Measurements from ENCODE around the gene GRIN2A.

GRIN2A gene

DNA sequence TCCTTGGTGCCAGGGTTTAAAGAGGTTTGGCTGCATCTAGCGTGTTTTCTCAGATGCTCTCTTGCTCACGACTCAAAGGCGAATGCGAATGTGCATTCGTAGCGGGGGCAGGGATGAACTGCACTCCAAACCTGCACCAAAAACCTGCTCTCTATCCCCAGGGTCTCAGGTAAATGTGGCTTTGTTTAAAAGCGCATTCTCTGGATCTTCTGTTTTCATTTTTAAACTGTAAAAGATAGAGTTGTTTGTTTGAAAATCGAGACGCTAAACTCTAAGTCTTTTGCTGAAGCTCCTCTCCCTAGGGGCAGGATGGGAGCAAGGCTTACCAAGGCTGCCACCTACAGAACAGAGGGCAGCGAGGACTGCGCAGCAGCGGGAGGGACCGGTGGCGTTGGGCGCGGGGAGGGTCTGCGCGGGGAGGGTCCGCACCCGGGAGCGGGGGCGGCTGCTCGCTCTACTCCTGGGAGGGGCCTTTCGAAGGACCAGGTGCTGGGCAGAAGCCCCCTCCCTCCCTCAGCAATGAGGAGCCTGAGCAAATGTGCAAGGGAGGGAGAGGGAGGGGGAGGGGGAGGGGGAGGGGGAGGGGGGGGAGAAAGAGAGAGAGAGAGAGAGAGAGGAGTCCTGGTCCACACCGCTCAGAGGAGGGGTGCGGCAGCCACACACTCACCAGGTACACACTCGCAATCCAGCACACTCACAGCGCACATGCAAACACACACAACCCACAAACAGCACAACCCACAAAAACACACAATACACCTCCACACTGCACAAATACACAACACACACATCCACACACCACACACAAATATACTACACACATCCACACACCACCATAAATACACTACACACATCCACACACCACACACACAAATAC, 142.8 kb downstream of the GRIN2A start:
- peak; percentile 4 to 43 for DNase-seq

DNA sequence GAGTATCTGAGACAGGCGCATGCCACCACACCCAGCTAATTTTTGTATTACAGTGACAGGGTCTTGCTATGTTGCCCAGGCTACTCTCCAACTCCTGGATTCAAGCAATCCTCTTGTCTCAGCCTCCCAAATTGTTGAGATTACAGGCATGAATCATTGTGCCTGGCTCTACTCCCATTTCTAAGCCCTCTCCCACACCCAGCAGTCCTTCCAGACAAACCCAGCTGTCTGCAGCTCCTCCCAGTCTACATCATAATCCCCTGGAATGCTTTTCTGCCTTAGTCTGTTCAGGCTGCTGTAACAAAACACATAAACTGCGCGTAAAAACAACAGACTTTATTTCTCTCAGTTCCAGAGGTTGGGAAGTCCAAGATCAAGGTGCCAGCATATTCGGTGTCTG, 144.5 kb downstream of the GRIN2A start:
- no peak for TF ChIP-seq POLR2A (IDR thresholded peaks at IDR 0.05; ENCODE audit: low read length)
- TF ChIP-seq GATA1 (IDR thresholded peaks at IDR 0.05; ENCODE audit: low read depth, low read length), result no peak
- DNase-seq, result no peak

More for the DNA sequence above, 142.8 kb downstream of the GRIN2A start:
- TF ChIP-seq GATA1 (IDR thresholded peaks at IDR 0.05; ENCODE audit: low read depth, low read length) (no peak), POLR2A (IDR thresholded peaks at IDR 0.05; ENCODE audit: low read length) (no peak)

DNA sequence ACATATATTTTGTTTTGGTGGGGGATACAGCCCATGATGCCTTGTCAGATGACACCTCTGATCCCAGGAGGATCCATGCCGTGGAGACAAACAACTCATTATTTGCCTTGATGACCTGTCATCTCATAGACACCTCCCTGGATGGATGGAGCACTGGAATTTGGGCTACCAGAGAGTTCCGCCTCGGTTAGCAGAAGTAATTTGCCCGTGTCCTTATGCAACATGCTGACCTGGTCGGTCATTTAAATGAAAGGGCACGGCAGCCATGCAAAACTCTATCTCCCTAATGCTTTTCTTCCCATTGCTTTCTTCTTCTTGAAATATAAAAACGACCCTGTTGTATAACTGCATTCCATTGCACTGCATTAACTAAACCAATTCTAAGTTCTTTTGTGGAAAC, 145.3 kb downstream of the GRIN2A start:
- TF ChIP-seq POLR2A (IDR thresholded peaks at IDR 0.05; ENCODE audit: low read length) (no peak), GATA1 (IDR thresholded peaks at IDR 0.05; ENCODE audit: low read depth, low read length) (no peak)
- no peak for DNase-seq

DNA sequence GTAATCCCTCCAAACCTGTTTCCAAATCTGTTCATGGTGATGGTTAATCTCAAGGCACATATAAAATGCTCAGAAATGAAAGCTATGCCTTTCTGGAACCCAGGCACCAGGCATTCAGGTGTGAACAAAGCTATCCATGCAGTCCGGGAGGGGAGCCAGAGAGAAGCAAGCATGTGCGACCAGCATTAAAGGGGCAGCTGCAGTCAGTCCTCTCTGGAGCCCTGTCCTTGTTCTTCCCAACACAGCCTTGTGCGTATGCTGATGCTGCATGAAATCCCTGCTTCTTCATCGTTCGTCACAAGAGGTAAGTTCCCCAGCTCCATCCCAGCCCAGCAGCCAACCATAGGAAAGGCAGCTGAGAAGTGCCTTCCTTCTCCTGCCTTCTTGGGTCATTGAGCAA, 148.7 kb downstream of the GRIN2A start:
- TF ChIP-seq GATA1 (IDR thresholded peaks at IDR 0.05; ENCODE audit: low read depth, low read length), result no peak
- no peak for DNase-seq

DNA sequence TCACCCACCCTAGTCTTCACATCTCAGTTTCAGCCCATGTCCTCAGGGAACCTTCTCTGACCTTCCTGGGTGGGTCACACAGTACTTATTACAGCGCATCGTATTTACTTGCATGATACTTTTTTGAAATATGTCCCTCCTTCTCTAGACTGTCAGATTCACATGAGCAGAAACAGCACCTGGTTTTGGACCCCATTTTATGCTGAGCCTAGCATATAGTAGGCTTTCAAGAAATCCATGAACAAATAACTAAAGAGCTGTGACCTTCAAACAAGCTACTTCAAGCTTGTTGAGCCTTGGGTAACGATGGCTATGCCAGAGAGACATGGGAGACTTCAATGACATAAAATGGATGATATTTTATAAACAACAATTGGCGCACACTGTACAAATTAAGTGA, 150.3 kb downstream of the GRIN2A start:
- TF ChIP-seq POLR2A (IDR thresholded peaks at IDR 0.05; ENCODE audit: low read length) (no peak), GATA1 (IDR thresholded peaks at IDR 0.05; ENCODE audit: low read depth, low read length) (no peak)

GRCh38 chr16:10031473-10031872, 150.8 kb downstream of the GRIN2A start:
- no peak for DNase-seq
- TF ChIP-seq GATA1 (IDR thresholded peaks at IDR 0.05; ENCODE audit: low read depth, low read length) (no peak), POLR2A (IDR thresholded peaks at IDR 0.05; ENCODE audit: low read length) (no peak)

More for the DNA sequence above, 150.3 kb downstream of the GRIN2A start:
- no peak for DNase-seq

GRCh38 chr16:10028644-10029043, 153.6 kb downstream of the GRIN2A start:
- DNase-seq, result no peak
- no peak for TF ChIP-seq POLR2A (IDR thresholded peaks at IDR 0.05; ENCODE audit: low read length)
- no peak for TF ChIP-seq GATA1 (IDR thresholded peaks at IDR 0.05; ENCODE audit: low read depth, low read length)

DNA sequence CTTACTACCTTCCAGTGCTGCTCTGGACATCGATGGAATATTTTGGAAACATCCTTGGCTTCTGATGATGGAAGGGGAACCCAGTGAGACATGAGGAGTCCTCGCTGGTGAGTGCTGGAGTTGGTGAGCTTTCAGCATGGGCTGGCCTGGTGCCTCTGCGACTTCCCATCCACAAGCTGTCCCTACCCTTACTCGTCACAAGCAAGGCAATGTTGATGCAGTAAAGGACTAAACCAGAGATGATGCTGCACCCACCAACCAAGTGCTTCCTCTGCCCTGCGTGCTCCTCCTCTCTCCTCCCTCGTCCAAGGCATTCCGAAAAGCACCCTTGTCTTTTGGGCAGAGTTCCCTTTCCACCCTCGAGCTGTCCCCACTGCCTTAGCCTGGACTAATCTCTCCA, 154.7 kb downstream of the GRIN2A start:
- DNase-seq, result no peak
- TF ChIP-seq POLR2A (IDR thresholded peaks at IDR 0.05; ENCODE audit: low read length) (no peak), GATA1 (IDR thresholded peaks at IDR 0.05; ENCODE audit: low read depth, low read length) (no peak)

DNA sequence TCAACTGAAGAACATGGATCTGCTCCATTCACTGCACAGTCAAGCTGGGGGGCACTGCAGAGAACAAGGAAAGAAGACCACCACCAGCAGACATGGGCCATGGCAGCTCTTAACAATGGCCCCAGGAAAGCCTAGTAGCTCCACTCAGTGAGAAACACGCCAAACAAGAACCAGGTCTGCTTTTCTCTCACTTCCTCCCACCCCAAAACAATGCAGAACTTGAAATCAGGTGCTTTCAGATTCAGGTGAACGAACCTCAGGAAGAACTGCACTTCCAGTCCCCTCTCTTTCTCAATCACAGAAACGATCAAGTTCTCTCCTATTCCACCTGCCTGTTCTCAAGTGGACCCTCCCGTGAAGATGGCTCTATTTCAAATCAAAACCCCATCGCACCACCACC, 155.6 kb downstream of the GRIN2A start:
- TF ChIP-seq GATA1 (IDR thresholded peaks at IDR 0.05; ENCODE audit: low read depth, low read length) (no peak), POLR2A (IDR thresholded peaks at IDR 0.05; ENCODE audit: low read length) (no peak)
- no peak for DNase-seq

- DNase-seq, result no peak
- TF ChIP-seq GATA1 (IDR thresholded peaks at IDR 0.05; ENCODE audit: low read depth, low read length) (no peak), POLR2A (IDR thresholded peaks at IDR 0.05; ENCODE audit: low read length) (no peak)
These were observed 160.1 kb downstream of the GRIN2A start for GRCh38 chr16:10022098-10022497.

GRCh38 chr16:10020866-10021265, 161.4 kb downstream of the GRIN2A start:
- DNase-seq, result no peak
- TF ChIP-seq GATA1 (IDR thresholded peaks at IDR 0.05; ENCODE audit: low read depth, low read length), result no peak
- no peak for TF ChIP-seq POLR2A (IDR thresholded peaks at IDR 0.05; ENCODE audit: low read length)

- DNase-seq, result no peak
- no peak for TF ChIP-seq GATA1 (IDR thresholded peaks at IDR 0.05; ENCODE audit: low read depth, low read length)
- no peak for TF ChIP-seq POLR2A (IDR thresholded peaks at IDR 0.05; ENCODE audit: low read length)
These were observed 165.5 kb downstream of the GRIN2A start for GRCh38 chr16:10016752-10017151.

- TF ChIP-seq POLR2A (IDR thresholded peaks at IDR 0.05; ENCODE audit: low read length) (no peak), GATA1 (IDR thresholded peaks at IDR 0.05; ENCODE audit: low read depth, low read length) (no peak)
- DNase-seq, result no peak
These were observed 166.8 kb downstream of the GRIN2A start for GRCh38 chr16:10015397-10015796.

GRCh38 chr16:10013774-10014173, 168.5 kb downstream of the GRIN2A start:
- TF ChIP-seq GATA1 (IDR thresholded peaks at IDR 0.05; ENCODE audit: low read depth, low read length) (no peak), POLR2A (IDR thresholded peaks at IDR 0.05; ENCODE audit: low read length) (no peak)
- DNase-seq, result no peak

- TF ChIP-seq POLR2A (IDR thresholded peaks at IDR 0.05; ENCODE audit: low read length) (no peak), GATA1 (IDR thresholded peaks at IDR 0.05; ENCODE audit: low read depth, low read length) (no peak)
- DNase-seq, result no peak
These were observed 168.9 kb downstream of the GRIN2A start for GRCh38 chr16:10013364-10013763.

Data from erythroblast (primary cell).